K562 (cell line): ENCODE results near the gene ZDHHC8. TPM values are rescaled to one million over a fixed set of nuclear protein-coding genes. Genes with fewer than 3 reads are reported as not detected.

Source experiments
- BRD4 ChIP-seq: fragments of 200-600 bp; sonication (generic); IDR thresholded peaks from 2 replicates; pipeline ENCODE4 v1.6.1; 2017; ENCODE audit warnings: inconsistent platforms
- CHD1 ChIP-seq: fragments of 200-600 bp; sonication (generic); IDR thresholded peaks from one replicate; pipeline ENCODE4 v1.6.1; 2012; ENCODE audit warnings: mild to moderate bottlenecking, moderate library complexity, low read length, inconsistent platforms
- CSDE1 ChIP-seq, 2 experiments: fragments of 450-650 bp; IDR thresholded peaks; 2 replicates each; pipeline ENCODE4 v1.6.1; 2016; ENCODE audit warnings: mild to moderate bottlenecking in 1 of 2
- HOXB6 ChIP-seq: fragments of 250-450 bp; sonication (Bioruptor Pico); IDR thresholded peaks from 2 replicates; pipeline ENCODE4 v1.5.1; 2022; ENCODE audit warnings: mild to moderate bottlenecking, borderline replicate concordance
- NFATC3 ChIP-seq: fragments of 450-650 bp; IDR thresholded peaks from 2 replicates; pipeline ENCODE4 v1.6.1; 2017; ENCODE audit warnings: mild to moderate bottlenecking
- PHF21A ChIP-seq: fragments of 450-650 bp; IDR thresholded peaks from 2 replicates; pipeline ENCODE4 v1.6.1; 2017; ENCODE audit warnings: low read depth, borderline replicate concordance
- PYGO2 ChIP-seq: fragments of 450-650 bp; IDR thresholded peaks from 2 replicates; pipeline ENCODE4 v1.6.1; 2016; ENCODE audit warnings: mild to moderate bottlenecking, missing genetic modification characterization, moderate library complexity, missing compliant biosample characterization
- SAP30 ChIP-seq: fragments of 200-600 bp; sonication (generic); IDR thresholded peaks from 2 replicates; pipeline ENCODE4 v1.6.1; 2012; ENCODE audit warnings: borderline replicate concordance, low read depth, mild to moderate bottlenecking, moderate library complexity, low read length, control low read depth, inconsistent platforms; ENCODE audit not compliant: insufficient read depth, poor library complexity, severe bottlenecking
- ZNF217 ChIP-seq: sonication (generic); formaldehyde crosslinking; IDR thresholded peaks from 2 replicates; pipeline ENCODE4 v1.8.0; 2022; ENCODE audit warnings: mild to moderate bottlenecking, missing genetic modification reagents
- ZNF77 ChIP-seq: fragments of 250-450 bp; sonication (Bioruptor Pico); IDR thresholded peaks from 2 replicates; pipeline ENCODE4 v1.5.0; 2020
- polyA plus RNA-seq, 8 experiments: library from polyadenylated mRNA; depleted of rRNA in 4 of 8; stranded (reverse) in 5 of 8; unstranded in 3 of 8; fragments of >200 nt; fragmentation: Nextera tagmentation in 2 of 8; fragmentation: Illumina TruSeq in 1 of 8; extraction: Ambion mirVana in 2 of 8; extraction: Trizol in 1 of 8; gene quantifications; 2 replicates each; pipeline versions ENCODE4 v1.2.1 to v1.2.3, GENCODE V29; 2011 to 2014; ENCODE audit warnings: inconsistent platforms in 1 of 8, missing spikeins in 1 of 8
- total RNA-seq, 7 experiments: library from RNA; depleted of rRNA in 6 of 7; stranded (reverse); fragments of >200 nt in 6 of 7; fragmentation: Illumina TruSeq in 2 of 7; extraction: Trizol in 2 of 7; gene quantifications; 2 replicates each; pipeline versions ENCODE4 v1.2.1 to v1.2.3, GENCODE V29; 2011 to 2021; ENCODE audit warnings: low replicate concordance in 1 of 7
- TF ChIP-seq, protein P1 (sequence below), 3 experiments: fragments of 200-800 bp in 1 of 3; fragments of 250-450 bp in 1 of 3; fragments of 450-650 bp in 1 of 3; sonication (Bioruptor Pico) in 1 of 3; sonication (Bioruptor generic) in 1 of 3; formaldehyde crosslinking in 1 of 3; IDR thresholded peaks; 2 replicates each; pipeline versions ENCODE4 v1.6.1 to v1.8.0; 2016 to 2022; ENCODE audit warnings: mild to moderate bottlenecking in 2 of 3, missing genetic modification characterization in 2 of 3, missing compliant biosample characterization in 1 of 3, moderate library complexity in 1 of 3
- TF ChIP-seq, protein P2 (sequence below): fragments of 250-450 bp; sonication (Bioruptor Pico); IDR thresholded peaks from 2 replicates; pipeline ENCODE4 v1.5.0; 2021; ENCODE audit warnings: mild to moderate bottlenecking, borderline replicate concordance
- TF ChIP-seq, protein P3 (sequence below): IDR thresholded peaks from 2 replicates; pipeline ENCODE4 v1.6.1; 2016; ENCODE audit warnings: missing genetic modification characterization, missing compliant biosample characterization
- TF ChIP-seq, protein P4 (sequence below): fragments of 450-650 bp; formaldehyde crosslinking; IDR thresholded peaks from 2 replicates; pipeline ENCODE4 v1.4.0; 2020; ENCODE audit warnings: mild to moderate bottlenecking, moderate library complexity
- TF ChIP-seq, protein P5 (sequence below): fragments of 250-450 bp; sonication (Bioruptor Pico); IDR thresholded peaks from 2 replicates; pipeline ENCODE4 v1.8.0; 2022; ENCODE audit warnings: inconsistent platforms, mild to moderate bottlenecking, moderate library complexity, borderline replicate concordance

Gene ZDHHC8
- total and polyA plus RNA-seq, 9 of the 15 experiments (the other 6 are each of a cell fraction or from before 2014, with no cell fraction given) = 0.04 to 109 (median 16.4) TPM

DNA sequence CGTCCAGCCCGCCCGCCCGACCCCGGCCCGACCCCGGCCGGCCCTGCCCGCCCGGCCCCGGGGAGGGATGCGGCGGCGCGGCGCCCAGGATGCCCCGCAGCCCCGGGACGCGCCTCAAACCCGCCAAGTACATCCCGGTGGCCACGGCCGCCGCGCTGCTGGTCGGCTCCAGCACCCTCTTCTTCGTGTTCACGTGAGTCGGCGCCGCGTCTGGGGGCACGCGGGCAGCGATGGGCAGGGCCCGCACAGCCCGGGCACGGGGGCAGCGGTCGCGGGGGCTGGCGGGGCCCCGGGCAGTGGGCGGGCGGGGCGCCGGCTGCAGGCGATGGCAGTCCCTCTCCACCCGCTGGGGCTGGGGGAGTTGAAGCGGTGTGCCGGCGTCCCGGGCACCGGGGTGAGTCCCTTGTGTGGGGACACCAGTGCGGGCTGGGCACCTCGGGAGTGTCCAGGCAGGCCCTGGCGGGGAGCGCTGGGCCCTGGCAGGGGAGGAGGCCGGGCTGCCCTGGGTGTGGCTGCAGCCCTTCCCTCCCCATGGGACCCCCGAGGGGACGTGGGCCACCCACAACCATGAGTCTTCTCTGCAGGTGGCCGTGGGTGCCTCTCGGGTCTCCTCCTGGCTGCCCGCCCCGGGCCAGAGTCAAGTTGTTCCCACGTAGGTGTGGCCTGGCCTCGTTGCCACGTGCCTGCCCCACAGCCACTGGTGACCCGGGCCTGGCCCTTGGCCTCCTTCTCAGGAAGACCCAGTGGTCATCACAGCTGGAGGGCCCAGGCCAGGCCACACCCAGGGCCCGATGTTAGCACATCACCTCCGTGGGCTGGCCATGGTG, 468 bp downstream of the ZDHHC8 start (continued):
- TF ChIP-seq, protein P1, sequence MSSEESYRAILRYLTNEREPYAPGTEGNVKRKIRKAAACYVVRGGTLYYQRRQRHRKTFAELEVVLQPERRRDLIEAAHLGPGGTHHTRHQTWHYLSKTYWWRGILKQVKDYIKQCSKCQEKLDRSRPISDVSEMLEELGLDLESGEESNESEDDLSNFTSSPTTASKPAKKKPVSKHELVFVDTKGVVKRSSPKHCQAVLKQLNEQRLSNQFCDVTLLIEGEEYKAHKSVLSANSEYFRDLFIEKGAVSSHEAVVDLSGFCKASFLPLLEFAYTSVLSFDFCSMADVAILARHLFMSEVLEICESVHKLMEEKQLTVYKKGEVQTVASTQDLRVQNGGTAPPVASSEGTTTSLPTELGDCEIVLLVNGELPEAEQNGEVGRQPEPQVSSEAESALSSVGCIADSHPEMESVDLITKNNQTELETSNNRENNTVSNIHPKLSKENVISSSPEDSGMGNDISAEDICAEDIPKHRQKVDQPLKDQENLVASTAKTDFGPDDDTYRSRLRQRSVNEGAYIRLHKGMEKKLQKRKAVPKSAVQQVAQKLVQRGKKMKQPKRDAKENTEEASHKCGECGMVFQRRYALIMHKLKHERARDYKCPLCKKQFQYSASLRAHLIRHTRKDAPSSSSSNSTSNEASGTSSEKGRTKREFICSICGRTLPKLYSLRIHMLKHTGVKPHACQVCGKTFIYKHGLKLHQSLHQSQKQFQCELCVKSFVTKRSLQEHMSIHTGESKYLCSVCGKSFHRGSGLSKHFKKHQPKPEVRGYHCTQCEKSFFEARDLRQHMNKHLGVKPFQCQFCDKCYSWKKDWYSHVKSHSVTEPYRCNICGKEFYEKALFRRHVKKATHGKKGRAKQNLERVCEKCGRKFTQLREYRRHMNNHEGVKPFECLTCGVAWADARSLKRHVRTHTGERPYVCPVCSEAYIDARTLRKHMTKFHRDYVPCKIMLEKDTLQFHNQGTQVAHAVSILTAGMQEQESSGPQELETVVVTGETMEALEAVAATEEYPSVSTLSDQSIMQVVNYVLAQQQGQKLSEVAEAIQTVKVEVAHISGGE (CRISPR knock-in tag; IDR thresholded peaks at IDR 0.05) = 0 out of 6 replicates have a peak, but pooled peaks of 1 of the 3 experiments have one; percentile 32
- no peak for TF ChIP-seq PHF21A
- TF ChIP-seq, protein P2, sequence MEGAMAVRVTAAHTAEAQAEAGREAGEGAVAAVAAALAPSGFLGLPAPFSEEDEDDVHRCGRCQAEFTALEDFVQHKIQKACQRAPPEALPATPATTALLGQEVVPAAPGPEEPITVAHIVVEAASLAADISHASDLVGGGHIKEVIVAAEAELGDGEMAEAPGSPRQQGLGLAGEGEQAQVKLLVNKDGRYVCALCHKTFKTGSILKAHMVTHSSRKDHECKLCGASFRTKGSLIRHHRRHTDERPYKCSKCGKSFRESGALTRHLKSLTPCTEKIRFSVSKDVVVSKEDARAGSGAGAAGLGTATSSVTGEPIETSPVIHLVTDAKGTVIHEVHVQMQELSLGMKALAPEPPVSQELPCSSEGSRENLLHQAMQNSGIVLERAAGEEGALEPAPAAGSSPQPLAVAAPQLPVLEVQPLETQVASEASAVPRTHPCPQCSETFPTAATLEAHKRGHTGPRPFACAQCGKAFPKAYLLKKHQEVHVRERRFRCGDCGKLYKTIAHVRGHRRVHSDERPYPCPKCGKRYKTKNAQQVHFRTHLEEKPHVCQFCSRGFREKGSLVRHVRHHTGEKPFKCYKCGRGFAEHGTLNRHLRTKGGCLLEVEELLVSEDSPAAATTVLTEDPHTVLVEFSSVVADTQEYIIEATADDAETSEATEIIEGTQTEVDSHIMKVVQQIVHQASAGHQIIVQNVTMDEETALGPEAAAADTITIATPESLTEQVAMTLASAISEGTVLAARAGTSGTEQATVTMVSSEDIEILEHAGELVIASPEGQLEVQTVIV (CRISPR knock-in tag) = no peak
- TF ChIP-seq CHD1 = peak; percentile 57
- TF ChIP-seq, protein P3, sequence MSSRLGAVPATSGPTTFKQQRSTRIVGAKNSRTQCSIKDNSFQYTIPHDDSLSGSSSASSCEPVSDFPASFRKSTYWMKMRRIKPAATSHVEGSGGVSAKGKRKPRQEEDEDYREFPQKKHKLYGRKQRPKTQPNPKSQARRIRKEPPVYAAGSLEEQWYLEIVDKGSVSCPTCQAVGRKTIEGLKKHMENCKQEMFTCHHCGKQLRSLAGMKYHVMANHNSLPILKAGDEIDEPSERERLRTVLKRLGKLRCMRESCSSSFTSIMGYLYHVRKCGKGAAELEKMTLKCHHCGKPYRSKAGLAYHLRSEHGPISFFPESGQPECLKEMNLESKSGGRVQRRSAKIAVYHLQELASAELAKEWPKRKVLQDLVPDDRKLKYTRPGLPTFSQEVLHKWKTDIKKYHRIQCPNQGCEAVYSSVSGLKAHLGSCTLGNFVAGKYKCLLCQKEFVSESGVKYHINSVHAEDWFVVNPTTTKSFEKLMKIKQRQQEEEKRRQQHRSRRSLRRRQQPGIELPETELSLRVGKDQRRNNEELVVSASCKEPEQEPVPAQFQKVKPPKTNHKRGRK (tag) = no peak
- no peak for TF ChIP-seq HOXB6 (CRISPR knock-in tag)
- no peak for TF ChIP-seq NFATC3
- peak; percentile 87 for TF ChIP-seq SAP30
- no peak for TF ChIP-seq BRD4
- no peak for TF ChIP-seq CSDE1 (IDR thresholded peaks at IDR 0.05)
- TF ChIP-seq, protein P4, sequence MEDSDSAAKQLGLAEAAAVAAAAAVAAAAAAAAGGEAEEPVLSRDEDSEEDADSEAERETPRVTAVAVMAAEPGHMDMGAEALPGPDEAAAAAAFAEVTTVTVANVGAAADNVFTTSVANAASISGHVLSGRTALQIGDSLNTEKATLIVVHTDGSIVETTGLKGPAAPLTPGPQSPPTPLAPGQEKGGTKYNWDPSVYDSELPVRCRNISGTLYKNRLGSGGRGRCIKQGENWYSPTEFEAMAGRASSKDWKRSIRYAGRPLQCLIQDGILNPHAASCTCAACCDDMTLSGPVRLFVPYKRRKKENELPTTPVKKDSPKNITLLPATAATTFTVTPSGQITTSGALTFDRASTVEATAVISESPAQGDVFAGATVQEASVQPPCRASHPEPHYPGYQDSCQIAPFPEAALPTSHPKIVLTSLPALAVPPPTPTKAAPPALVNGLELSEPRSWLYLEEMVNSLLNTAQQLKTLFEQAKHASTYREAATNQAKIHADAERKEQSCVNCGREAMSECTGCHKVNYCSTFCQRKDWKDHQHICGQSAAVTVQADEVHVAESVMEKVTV (CRISPR knock-in tag) = no peak
- TF ChIP-seq, protein P5, sequence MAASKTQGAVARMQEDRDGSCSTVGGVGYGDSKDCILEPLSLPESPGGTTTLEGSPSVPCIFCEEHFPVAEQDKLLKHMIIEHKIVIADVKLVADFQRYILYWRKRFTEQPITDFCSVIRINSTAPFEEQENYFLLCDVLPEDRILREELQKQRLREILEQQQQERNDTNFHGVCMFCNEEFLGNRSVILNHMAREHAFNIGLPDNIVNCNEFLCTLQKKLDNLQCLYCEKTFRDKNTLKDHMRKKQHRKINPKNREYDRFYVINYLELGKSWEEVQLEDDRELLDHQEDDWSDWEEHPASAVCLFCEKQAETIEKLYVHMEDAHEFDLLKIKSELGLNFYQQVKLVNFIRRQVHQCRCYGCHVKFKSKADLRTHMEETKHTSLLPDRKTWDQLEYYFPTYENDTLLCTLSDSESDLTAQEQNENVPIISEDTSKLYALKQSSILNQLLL = no peak
- TF ChIP-seq ZNF77 (CRISPR knock-in tag) = no peak
- TF ChIP-seq PYGO2 = no peak
- no peak for TF ChIP-seq ZNF217 (CRISPR knock-in tag)
